Endothelial cell of umbilical vein (primary cell): ENCODE results near the gene APBB3. TPM values are rescaled to one million over a fixed set of nuclear protein-coding genes. Genes with fewer than 3 reads are reported as not detected.

Experiments
- BruUV-seq: library from RNA; stranded (reverse); fragments of 400-500 nt; replicated peaks from 2 replicates; lab custom pipeline; 2021; lab: Mats Ljungman, UMichigan
- CTCF ChIA-PET: fragments of 300-600, 350-600 bp; sonication (Branson Sonifier 250); formaldehyde crosslinking; loops from one replicate; lab custom pipeline; 2021; ENCODE audit warnings: antibody characterized with exemption, inconsistent platforms; lab: Charles Lee
- POLR2A ChIA-PET: fragments of 300-600, 350-600 bp; sonication (Branson Sonifier 250); formaldehyde crosslinking; loops from one replicate; lab custom pipeline; 2021; ENCODE audit warnings: antibody characterized with exemption, inconsistent platforms; lab: Charles Lee
- DNase-seq: peaks from one replicate; pipeline ENCODE4 v3.0.0-alpha.2; 2011; ENCODE audit warnings: low read depth, low spot score
- FAIRE-seq: peaks from 2 replicates; lab custom pipeline; 2011; peaks lifted over from hg19 to GRCh38; lab: Jason Lieb, UNC
- H2AFZ ChIP-seq: 2 replicates; pipeline ENCODE4 v1.6.0; 2012; ENCODE audit warnings: low read depth, low read length, control low read depth, inconsistent platforms
- H3K27ac ChIP-seq: 2 replicates; pipeline ENCODE4 v1.5.1; 2011; ENCODE audit warnings: low read depth, mild to moderate bottlenecking, control low read depth, low read length, moderate library complexity; ENCODE audit not compliant: insufficient read depth
- H3K27me3 ChIP-seq, 2 experiments: 2 replicates each; pipeline versions ENCODE4 v1.6.0 to v1.6.1; 2011; ENCODE audit warnings: low read length in 2 of 2, mixed read lengths in 1 of 2; ENCODE audit not compliant: control insufficient read depth in 2 of 2, insufficient read depth in 2 of 2
- H3K36me3 ChIP-seq, 2 experiments: 2 replicates in 1 of 2; 3 replicates in 1 of 2; pipeline ENCODE4 v1.5.1; 2011; ENCODE audit warnings: low read length in 2 of 2, mild to moderate bottlenecking in 1 of 2, moderate library complexity in 1 of 2; ENCODE audit not compliant: control insufficient read depth in 2 of 2, insufficient read depth in 2 of 2; ENCODE audit errors: extremely low read depth in 1 of 2
- H3K4me1 ChIP-seq: 3 replicates; pipeline ENCODE4 v1.5.1; 2011; ENCODE audit warnings: mild to moderate bottlenecking, low read length; ENCODE audit not compliant: control insufficient read depth, insufficient read depth; ENCODE audit errors: extremely low read depth
- H3K4me2 ChIP-seq: 2 replicates; pipeline ENCODE4 v1.6.1; 2011; ENCODE audit warnings: low read length, control low read depth, mixed read lengths; ENCODE audit not compliant: insufficient read depth
- H3K4me3 ChIP-seq, 3 experiments: fragments of 200-600 bp in 1 of 3; sonication (generic), shearing (Covaris generic) in 1 of 3; replicated peaks in 1 of 3; 2 replicates each; pipeline ENCODE4 v1.5.1; 2011 to 2016; ENCODE audit warnings: control low read depth in 3 of 3, low read length in 3 of 3, mild to moderate bottlenecking in 2 of 3, inconsistent platforms in 1 of 3, low read depth in 1 of 3, moderate library complexity in 1 of 3; ENCODE audit not compliant: insufficient read depth in 1 of 3
- H3K79me2 ChIP-seq: 2 replicates; pipeline ENCODE4 v1.6.0; 2012; ENCODE audit warnings: low read length, inconsistent platforms; ENCODE audit not compliant: control insufficient read depth, insufficient read depth
- H3K9ac ChIP-seq: replicated peaks from 2 replicates; pipeline ENCODE3; 2011; ENCODE audit warnings: low read length, control low read depth; ENCODE audit not compliant: insufficient read depth; ENCODE audit errors: extremely low read depth
- H3K9me1 ChIP-seq: replicated peaks from 3 replicates; pipeline ENCODE4 v1.6.0; 2011; ENCODE audit warnings: mild to moderate bottlenecking, low read length; ENCODE audit not compliant: control insufficient read depth, insufficient read depth; ENCODE audit errors: extremely low read depth
- H3K9me3 ChIP-seq: replicated peaks from 2 replicates; pipeline ENCODE4 v1.5.1; 2012; ENCODE audit warnings: low read length, inconsistent platforms; ENCODE audit not compliant: control insufficient read depth, insufficient read depth
- H4K20me1 ChIP-seq: replicated peaks from 2 replicates; pipeline ENCODE3; 2011; ENCODE audit warnings: mild to moderate bottlenecking, low read length; ENCODE audit not compliant: control insufficient read depth, insufficient read depth; ENCODE audit errors: extremely low read depth
- CTCF ChIP-seq, 2 donors: IDR thresholded peaks; 1 replicate in 1 of 2; 2 replicates in 1 of 2; pipeline ENCODE4 v1.5.1; 2011; ENCODE audit warnings: low read length in 2 of 2, mild to moderate bottlenecking in 2 of 2, moderate library complexity in 2 of 2, control low read depth in 1 of 2, inconsistent platforms in 1 of 2, low read depth in 1 of 2; ENCODE audit not compliant: insufficient read depth in 1 of 2; ENCODE audit errors: extremely low read depth in 1 of 2
- EZH2 ChIP-seq: IDR thresholded peaks from 2 replicates; pipeline ENCODE4 v1.6.1; 2012; ENCODE audit warnings: borderline replicate concordance, low read depth, mild to moderate bottlenecking, moderate library complexity, low read length, inconsistent platforms; ENCODE audit not compliant: severe bottlenecking
- FOS ChIP-seq: IDR thresholded peaks from 2 replicates; pipeline ENCODE4 v1.6.1; 2011; ENCODE audit warnings: mild to moderate bottlenecking, low read length, moderate library complexity, borderline replicate concordance; ENCODE audit not compliant: insufficient read depth
- GATA2 ChIP-seq: IDR thresholded peaks from 2 replicates; pipeline ENCODE4 v1.7.0; 2011; ENCODE audit warnings: low read depth, mild to moderate bottlenecking, moderate library complexity, mixed read lengths, low read length; ENCODE audit not compliant: insufficient read length, insufficient read depth
- JUN ChIP-seq: IDR thresholded peaks from 2 replicates; pipeline ENCODE4 v1.6.1; 2011; ENCODE audit warnings: borderline replicate concordance, low read depth; ENCODE audit not compliant: insufficient read length, insufficient read depth
- MYC ChIP-seq: IDR thresholded peaks from one replicate; pipeline ENCODE4 v1.6.1; 2011; ENCODE audit warnings: mild to moderate bottlenecking, low read depth, low read length
- POLR2A ChIP-seq: IDR thresholded peaks from 2 replicates; pipeline ENCODE4 v1.6.1; 2012; ENCODE audit warnings: low read depth, mild to moderate bottlenecking, control low read depth, low read length
- POLR2AphosphoS5 ChIP-seq: IDR thresholded peaks from 2 replicates; pipeline ENCODE4 v1.6.1; 2012; ENCODE audit warnings: low read depth, mild to moderate bottlenecking, control low read depth, low read length, moderate library complexity; ENCODE audit not compliant: insufficient read depth
- dilution Hi-C: fragments of 300-500 bp; cut with MboI; formaldehyde crosslinking; loops from one replicate; pipeline ENCODE4 v1.15.0; 2019; ENCODE audit warnings: low sequenced_read_pairs; ENCODE audit not compliant: extremely low pct_ligation_motif_present
- intact Hi-C: fragments of 100-400 bp; cut with micrococcal nuclease; formaldehyde crosslinking; loops from one replicate; pipeline ENCODE4 v1.10.0; 2022
- polyA plus RNA-seq, 4 experiments: library from polyadenylated mRNA; depleted of rRNA in 3 of 4; stranded (reverse) in 3 of 4; unstranded in 1 of 4; fragments of >200 nt; gene quantifications; 2 replicates each; pipeline versions ENCODE4 v1.2.1 to v1.2.3, GENCODE V29; 2011 to 2012; ENCODE audit warnings: missing spikeins in 1 of 4
- total RNA-seq: library from RNA; stranded (reverse); gene quantifications from 2 replicates; pipeline ENCODE4 v1.2.3, GENCODE V29; 2021
- TF ChIP-seq, protein P1 (sequence below): IDR thresholded peaks from 2 replicates; pipeline ENCODE4 v1.6.1; 2011; ENCODE audit not compliant: insufficient read depth, insufficient read length

The APBB3 gene
- total and polyA plus RNA-seq, 2 donors (not counting 3 experiments of a cell fraction or from before 2014, with no cell fraction given), result 12.1 to 22.8 TPM

- H3K79me2 ChIP-seq, result peaks cover 7% of the 10 kb centered on the region
- H3K9me1 ChIP-seq, result no peaks in the 10 kb centered on the region
- no peak overlapping the region for H3K4me2 ChIP-seq
- peaks cover 6% of the 10 kb centered on the region for H3K4me1 ChIP-seq
- dilution Hi-C loops (no loop called here), intact Hi-C loops (no loop called here)
- BruUV-seq, result no TSS peak
- CTCF ChIA-PET, result interaction anchor here (1.0 to 1.7 kb wide), 5 partner anchors 9 to 155 kb away, joined by 3 to 8 read pairs (median 4); partner anchors contain the start of genes CD14, HARS1 and HARS2
- H3K36me3 ChIP-seq, result peaks cover 3 to 24% of the 10 kb centered on the region in 2 experiments
- DNase-seq, result no peak
- no peak overlapping the region for H3K9ac ChIP-seq
- H2AFZ ChIP-seq, result no peak overlapping the region
- no peaks in the 10 kb centered on the region for H4K20me1 ChIP-seq
- no peak overlapping the region for H3K4me3 ChIP-seq
- no peaks in the 10 kb centered on the region for H3K9me3 ChIP-seq
- no peak for FAIRE-seq
- H3K27me3 ChIP-seq, result no peaks in the 10 kb centered on the region
- no peak for TF ChIP-seq POLR2A
- TF ChIP-seq FOS, result no peak
- no peak for TF ChIP-seq MYC
- TF ChIP-seq, protein P1, sequence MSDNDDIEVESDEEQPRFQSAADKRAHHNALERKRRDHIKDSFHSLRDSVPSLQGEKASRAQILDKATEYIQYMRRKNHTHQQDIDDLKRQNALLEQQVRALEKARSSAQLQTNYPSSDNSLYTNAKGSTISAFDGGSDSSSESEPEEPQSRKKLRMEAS, result no peak
- TF ChIP-seq GATA2, result no peak
- TF ChIP-seq CTCF (IDR thresholded peaks at IDR 0.05; ENCODE audit: extremely low read depth in 1 of 2, insufficient read depth in 1 of 2, low read depth in 1 of 2, low read length in 2 of 2), result no peak
- TF ChIP-seq EZH2, result no peak
- no peak for TF ChIP-seq POLR2AphosphoS5
- no peak for TF ChIP-seq JUN
- H3K27ac ChIP-seq, result no peak overlapping the region
- POLR2A ChIA-PET, result interaction anchor here (0.6 kb wide), 1 partner anchor 37 kb away, joined by 6 read pairs; no protein-coding TSS in a partner anchor
Measured at GRCh38 chr5:140570488-140570887, 6.1 kb upstream of the APBB3 start.
